Fibroblast of skin of left quadriceps (primary cell): ENCODE data around the gene AHRR.
"Not testable (repeated sequence)": the region's sequence is repeated elsewhere in the genome, so short reads cannot be mapped to it uniquely, and the experiment has no call there.

Source experiments
- DNase-seq, 2 experiments: peaks; one replicate each; pipeline ENCODE4 v3.0.0-alpha.2; 2013; ENCODE audit warnings: low read depth in 2 of 2

The AHRR gene

DNA sequence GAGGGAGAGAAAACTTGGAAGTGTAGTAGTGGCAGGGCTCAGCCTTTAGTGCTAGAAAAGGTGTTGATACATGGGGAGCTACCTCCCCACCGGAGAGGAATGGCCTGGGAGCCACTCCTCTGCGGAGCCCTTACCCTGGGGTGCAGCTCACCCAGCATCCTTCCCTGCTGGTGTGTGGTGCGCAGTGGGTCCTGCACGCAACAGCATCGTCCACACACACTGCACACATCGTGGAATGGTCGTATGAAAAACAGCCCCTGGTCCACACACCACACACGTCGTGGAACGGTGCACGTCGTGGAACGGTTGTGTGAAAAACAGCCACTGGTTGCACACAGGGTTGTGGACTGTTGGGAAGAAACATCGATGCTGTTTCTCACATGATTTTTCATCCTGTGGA, 16.1 kb upstream of the AHRR start:
- no peak for DNase-seq

DNA sequence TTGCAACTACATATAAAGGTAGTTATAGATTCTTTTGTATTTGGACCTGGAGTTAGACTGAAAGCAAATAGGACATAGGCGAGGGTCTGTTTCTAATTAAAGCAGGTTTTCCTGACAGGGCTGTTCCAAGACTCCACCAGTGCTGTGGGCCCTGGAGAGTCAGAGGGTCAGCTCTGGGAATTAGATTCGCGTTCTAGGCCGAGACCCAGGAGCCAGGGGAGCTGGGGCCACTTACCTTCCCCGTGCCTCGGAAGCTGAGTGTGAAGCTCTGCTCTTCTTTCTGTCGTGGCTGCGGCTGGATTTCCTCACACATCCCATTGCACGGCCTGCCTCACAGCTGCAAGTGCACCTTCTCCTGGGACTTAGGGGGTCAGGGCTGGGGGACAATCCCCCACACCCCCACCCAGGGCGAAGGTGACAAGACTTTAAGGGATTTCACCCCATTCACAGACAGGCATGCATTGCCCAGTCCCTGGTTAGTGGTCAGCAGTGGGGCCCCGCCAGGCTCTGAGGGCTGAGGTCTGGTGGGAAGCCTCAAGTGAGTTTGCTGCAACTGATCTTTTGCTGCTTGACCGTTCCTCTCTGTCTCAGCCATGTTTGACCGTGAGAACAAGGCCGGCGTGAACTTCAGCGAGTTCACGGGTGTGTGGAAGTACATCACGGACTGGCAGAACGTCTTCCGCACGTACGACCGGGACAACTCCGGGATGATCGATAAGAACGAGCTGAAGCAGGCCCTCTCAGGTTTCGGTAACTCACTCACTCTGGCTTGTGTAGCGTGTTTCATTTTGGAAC, 15.3 kb upstream of the AHRR start:
- DNase-seq, result no peak

DNA sequence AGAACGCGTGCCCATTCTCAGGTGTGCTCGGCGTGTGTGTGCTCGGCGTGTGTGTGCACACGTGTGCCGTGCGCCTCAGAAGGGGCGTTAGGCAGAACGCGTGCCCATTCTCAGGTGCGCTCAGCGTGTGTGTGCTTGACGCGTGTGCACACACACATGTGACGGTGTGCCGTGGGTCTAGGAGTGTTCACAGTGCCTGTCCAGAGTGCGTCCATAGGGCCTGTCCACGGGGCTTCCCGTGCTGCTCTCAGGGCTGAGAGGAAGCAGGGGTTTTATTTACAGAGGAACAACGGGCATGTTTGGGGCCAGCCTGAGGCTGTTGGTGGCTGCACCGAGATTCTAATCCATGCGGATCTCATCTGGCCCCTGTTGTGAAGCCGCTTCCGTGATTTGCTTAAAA, 14.2 kb upstream of the AHRR start:
- DNase-seq, result no peak

DNA sequence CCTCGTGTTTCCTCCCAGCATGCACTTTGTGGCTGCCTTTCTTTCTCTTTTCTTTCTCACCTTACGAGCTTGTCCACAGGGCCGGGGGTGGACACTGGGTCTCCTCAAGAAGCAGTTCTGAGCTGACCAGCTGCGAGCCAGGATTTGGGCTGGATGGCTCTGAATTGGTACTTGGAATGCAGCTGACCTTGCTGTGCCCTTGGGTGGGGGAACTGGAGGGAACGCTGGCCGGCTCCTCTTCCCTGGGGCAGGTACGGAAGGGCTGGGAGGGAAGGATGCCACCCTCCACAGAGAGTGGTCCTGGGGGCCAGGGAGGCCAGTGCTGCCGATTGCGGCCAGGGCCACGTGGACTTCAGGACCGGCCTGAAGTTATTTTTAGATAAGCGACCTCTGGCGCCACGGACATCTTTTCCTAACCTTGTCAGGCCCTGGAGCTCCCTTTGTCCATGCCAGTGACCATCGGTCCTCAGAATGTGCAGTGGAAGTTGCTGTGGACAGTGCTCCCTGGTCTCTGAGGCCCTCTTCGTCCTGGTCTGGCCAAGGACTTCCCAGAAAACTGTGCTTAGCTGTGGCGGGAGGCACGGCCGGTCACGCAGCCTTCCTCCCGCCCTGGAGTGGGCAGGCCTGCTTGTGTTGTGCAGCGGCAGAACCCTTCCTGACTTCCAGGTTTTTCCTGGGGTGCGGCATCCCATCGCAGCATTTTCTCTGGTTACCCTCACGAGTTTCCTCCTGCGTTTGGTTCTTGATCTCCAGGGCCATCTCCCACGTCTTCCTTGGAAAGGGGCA, 13.5 kb upstream of the AHRR start:
- no peak for DNase-seq

DNA sequence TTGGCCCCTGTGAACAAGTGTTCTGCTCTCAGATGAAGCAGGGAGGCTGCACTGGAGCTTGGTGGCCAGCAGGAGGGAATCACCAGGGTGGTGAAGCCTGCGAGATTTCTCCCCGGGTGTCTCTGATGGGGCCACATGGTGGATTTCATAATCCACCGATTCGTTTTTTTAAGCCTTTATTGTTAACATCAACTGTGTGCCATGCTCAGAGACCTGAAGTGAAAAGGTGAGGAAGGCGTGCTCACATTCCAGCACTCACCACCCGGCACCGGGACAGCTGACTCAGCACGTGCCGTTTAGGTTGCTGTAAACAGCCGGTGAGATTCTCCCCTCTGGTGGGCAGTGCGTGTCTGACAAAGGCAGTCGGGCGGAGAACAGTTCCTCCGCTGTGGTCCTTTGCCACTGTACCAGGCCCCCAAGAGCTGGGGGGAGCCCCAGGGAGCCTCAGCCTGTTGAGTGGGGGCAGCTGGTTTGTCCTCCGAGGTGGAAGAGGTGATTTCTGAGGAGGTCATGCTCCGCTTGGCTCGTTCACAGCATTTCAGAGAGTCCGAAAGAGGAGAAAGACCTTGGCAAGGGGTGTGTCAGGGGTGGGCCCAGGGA, 12.7 kb upstream of the AHRR start:
- DNase-seq, result no peak

DNA sequence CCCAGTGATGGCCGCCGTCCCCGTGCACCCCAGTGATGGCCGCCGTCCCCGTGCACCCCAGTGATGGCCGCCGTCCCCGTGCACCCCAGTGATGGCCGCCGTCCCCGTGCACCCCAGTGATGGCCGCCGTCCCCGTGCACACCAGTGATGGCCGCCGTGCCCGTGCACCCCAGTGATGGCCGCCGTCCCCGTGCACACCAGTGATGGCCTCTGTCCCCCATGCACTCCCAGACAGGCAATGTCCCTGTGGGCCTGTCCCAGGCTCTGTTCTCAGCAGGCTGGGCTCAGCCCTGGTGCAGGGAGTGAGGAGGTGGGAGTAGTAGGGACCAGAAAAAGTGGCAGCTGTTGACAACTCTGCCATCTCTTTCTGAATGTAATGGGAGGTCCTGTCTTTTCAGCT, 11.7 kb upstream of the AHRR start:
- not testable (repeated sequence) for DNase-seq

DNA sequence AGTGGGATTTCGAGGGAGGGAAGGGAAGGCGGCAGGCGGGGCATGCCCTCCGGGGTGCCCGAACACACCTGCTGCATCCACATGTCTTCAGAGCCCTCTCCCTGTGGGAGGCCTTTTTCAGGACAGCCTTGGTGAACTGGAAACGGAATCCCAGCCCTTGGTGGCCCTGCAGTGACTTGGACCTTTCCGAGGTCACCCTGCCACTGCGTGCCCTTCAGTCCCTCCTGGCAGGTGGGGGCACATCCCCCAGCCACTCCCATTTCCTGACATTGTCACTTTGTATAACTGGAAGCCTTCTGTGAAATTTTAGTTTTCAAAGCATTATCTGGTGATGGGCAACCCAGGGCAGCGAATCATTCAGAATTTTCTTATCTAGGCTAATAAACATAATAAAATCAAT, 11.0 kb upstream of the AHRR start:
- DNase-seq, result no peak

DNA sequence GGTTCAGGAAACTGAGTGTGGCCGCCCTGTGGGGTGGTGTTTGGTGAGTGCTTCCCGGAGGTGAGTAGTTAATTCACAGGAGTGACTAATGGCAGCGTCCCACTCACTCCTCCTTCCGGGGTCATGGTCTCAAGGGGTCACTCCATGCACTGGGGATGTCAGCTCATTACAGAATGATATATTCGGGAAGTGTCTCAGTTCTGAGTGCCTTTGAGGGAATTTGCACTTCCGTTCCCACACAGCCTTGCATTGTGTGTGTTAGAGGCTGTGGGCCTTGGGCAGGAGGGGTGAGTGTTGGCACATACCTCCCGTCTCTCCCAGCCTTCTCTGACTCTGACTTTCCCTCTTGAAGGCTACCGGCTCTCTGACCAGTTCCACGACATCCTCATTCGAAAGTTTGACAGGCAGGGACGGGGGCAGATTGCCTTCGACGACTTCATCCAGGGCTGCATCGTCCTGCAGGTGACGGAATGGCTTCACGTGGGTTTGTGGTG, 10.5 kb upstream of the AHRR start:
- no peak for DNase-seq

DNA sequence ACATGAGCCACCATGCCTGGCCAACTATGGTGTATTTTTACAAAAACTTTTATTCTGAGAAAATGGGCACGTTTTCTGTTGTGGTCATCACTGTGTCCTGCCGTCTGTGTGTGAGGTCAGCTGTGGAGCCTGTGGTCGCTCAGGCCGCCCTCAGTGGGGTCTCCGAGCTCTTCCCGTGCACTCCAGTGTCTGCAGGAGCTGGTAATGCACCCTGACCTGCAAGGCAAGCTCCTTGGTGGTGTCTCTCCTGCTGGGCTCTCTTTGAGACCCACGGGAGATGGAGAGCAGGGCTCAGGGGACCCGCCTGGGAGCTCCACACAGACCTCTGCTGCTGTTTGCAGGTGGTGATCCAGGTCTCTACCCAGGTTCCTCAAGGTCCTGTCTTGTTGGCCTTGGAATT, 9.6 kb upstream of the AHRR start:
- no peak for DNase-seq

DNA sequence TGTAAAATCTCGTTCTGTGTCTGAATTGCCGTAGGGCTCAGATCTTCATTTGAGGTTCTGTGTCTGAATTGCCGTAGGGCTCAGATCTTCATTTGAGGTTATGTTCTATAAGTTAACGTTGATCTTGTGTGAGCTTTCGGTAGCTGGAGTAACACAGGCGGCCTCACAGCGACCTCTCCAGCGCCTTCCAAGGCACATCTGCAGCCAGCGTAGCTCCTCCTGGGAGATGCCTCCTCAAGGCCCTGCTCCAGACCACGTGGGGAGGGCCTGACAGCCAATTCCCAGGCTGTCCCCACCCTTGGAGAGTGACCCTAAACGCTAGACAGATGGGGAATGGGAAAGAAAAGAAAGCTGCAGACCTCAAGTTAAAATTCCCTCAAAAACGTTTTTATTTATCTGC, 8.7 kb upstream of the AHRR start:
- DNase-seq, result no peak

DNA sequence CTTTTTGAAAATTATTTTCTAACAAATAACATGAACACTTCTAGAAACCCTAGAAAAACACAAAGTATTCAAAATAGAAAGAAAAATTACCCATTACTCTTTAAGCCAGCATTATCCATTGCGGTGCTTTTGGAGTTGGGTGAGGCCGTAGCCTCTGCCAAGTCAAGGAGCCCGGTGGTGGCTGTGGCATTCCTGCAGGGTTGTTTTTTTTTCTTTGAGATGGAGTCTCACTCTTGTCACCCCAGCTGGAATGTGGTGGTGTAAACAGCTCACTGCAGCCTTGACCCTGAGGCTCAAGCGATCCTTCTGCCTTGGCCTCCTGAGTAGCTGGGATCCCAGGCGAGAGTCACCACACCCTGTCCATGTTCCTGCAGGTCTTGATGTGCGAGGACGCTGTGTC, 8.2 kb upstream of the AHRR start:
- no peak for DNase-seq

DNA sequence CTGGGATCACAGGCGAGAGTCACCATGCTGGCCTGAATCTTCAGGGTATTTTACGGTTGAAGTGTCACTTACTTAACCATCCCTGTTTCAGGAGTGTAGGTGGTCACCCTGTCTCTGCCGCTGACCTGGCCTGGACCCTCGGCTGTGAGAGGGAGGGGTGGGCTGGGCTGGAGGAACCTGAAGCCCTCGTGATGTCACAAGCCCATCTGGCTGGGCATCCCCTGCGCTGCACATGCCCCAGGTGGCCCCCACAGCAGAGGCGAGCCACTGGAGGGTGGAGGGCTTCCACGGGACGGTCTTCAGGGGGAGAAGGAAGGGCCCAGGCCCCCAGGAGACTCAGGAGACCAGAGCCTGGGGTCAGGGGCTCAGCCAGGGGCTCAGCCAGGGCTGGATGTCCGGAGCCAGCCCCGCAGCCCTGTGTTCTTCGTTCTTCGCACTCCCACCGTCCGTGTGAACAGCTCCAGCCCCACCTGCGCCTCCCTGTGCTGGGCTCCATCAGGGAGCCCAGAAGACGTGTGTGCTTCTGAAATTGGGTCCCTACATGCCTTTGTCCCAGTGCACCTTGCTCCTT, 7.6 kb upstream of the AHRR start:
- no peak for DNase-seq

DNA sequence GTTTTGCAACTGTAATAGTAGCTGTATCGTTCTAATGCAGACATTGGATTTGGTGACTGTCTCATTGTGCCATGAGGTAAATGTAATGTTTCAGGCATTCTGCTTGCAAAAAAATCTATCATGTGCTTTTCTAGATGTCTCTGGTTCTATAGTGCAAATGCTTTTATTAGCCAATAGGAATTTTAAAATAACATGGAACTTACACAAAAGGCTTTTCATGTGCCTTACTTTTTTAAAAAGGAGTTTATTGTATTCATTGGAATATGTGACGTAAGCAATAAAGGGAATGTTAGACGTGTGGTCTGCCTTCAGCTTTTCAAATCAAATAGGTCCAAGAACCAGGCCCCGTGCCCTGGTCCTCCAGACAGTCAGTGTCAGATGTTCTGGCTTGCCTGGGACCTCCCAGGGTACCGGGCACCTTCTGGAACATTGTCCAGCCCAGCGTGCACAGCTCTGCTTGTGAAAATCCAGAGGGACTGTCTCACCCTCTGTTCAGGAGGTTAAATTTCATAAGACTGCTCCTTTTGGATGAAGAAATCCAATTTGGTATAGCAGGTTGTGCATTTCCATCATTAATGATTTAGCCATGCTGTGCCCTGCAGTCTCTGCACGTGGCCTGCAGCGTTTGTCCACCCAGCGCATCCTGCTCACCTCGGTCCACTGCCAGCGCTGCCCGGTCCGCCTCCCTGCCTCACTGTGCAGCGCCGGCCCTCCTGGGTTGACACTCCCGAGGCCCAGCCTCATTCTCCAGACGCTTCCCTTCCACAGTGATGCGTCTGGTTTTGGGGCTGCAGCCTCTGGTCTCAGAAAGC, 6.6 kb upstream of the AHRR start:
- no peak for DNase-seq

DNA sequence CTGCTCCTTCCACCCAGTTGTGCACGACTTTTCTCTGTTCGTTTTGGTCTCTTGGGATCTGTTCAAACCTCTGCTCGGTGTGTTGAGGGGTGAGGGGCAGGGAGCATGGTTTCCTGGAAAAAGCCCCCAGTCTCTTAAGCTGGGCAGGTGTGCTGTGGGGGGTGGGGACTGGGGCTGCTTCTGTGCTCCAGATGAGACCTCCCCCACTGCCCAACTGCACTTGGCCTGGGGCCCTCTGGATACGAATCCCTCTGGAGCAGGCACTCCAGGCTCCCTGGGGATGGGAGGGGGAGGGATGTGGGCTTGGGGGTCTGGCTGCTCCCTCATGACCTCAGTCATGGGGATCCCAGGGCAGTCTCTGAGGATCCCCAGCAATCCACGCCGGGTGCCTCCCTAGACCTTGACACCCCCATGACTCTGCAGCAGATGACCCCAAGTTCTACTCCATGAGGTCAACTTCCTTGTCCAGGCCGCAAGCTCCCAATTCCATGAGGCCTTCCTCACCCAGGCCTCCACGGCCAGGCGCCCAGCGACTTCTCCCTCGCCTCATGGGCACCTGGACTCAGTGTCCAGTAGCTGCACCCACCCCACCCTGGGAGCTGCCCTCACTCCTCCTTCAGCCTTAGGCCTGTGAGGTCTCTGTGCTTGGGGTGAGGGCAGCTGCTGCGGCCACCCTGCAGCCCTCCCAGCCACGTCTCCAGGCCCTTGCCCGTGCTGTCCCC, 5.9 kb upstream of the AHRR start:
- DNase-seq, result no peak

DNA sequence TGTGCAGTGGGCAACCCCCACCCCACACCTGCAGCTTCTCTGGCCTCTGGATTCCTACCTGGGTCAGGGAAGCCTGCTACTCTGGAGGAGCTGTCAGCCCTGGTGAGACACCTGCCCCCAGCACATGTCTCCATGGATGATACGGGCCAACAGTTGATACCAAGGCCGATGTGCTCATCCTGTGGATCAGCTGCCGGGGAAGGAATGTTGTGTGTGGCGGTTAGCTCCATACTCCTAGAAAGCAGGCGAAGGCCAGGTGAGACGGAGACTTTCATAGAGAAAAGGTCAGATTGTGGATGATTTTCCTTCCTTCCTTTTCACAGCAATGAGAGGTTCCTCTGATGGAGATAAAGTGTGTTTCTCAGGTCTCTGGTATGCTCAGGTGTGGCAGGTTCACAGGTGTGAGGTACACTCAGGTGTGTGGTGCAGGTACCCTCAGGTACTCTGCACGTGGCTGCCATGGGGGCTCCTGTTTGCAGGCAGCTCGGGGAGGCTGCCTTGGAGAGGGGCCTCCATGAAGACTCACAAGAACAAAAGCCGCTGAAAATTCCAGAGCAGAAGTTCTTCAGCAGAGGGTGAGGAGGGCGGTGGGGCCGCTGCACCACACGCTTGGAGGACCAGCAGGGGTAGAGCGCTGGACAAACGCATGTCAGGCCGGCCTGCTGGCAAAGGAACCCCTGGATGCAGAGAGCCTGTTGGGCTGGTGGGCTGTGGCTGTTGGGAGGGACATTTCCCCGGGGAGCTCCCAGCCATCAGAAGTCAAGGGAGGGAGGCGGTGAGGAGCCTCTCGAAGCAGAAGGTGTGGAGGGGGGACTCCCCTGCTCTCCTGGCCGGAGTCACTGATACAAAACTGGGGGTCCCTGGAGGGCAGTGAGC, 5.1 kb upstream of the AHRR start:
- no peak for DNase-seq

DNA sequence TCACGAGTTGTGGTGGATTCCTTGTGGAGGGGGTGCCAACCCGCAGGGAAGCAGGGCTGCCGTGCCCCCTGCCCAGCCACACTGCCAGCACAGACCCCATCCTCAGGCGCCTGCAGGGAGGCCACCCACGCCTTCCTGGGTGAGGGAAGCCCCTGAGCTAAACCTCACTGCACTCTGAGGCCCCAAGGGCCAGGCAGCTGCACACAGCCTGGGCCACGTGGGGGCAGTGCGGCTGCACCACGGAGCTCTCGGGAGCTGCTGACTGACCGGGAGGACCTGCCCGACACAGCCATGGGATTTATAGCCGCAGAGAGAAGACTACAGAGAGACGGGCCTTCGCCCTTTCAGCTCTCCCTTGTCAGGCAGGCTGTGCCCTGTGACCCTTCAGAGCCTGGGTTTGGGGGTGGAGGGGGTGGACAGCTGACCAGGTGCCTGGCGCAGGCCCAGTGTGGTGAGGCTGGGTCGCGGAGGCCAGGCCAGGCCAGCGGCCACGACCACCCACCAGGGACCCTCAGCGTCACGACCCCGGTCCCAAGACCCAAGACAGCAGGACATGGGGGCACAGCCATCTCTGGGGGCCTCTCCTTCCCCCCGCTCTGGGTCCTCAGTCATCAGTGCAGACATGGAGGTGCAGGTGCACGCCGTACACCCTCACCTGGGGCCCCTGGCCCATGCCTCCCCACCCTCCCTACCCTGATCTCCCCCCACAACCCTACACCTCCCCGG, 4.3 kb upstream of the AHRR start:
- peak; percentile 40 to 48 for DNase-seq

DNA sequence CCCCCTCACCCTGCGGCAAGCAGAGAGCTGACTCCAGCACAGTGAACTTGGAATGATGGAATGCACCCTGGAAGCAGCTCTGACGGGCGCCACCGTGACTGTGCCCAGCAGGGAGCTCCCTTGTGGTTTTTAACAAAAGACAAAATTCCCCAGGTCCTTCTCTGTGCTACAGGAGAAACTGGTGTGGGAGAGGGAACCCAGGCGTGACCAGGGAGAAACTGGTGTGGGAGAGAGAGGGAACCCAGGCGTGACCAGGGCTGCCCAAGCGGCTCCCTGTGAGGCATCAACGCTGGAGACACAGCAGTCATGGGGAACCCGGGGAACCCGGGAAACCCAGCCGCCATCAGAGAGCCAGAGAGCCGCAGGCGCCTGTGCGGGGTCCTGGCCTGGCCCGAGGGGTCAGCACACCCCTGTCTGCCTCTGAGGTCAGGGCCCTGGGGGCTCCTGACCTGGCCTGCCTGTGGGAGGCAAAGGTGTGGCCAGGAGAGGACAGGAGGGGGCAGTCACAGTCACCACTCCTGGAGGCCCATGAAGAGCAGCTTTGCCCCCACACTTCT, 3.1 kb upstream of the AHRR start:
- DNase-seq, result peak; percentile 32 to 40

DNA sequence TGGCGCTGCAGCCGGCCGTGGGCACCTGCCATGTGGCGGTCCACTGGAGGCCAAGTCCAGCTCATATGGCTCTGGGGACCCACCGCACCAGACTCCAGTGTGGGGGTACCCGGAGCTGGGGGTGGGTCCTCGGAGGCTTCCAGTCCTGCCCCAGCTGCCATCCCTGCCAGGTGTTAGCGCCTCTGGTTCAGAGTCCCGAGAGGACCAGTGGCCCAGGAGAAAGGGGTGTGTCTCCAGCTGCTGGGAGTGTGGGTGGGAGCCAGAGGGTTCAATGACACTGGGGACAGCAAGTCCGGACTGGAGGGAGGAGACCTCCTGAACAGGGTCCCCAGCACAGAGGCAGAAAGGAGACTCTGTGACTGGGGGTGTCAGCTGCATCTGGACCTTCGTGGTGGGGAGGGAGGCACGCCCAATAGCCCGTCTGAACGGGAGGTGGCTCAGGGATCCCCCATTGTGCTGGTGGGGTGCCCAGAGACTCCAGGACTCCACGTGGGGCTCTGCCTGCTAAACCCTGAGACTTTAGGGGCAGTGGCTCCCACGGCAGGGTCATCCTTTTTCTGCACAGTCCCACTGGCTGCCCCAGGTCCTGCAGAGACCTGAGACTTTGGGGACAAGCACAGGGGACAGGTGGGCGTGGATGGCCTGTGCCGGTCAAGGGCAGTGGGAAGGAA, 2.4 kb upstream of the AHRR start:
- no peak for DNase-seq
